GM12875 (cell line): ENCODE results near the gene LSAMP.
"Not testable (repeated sequence)": the region's sequence is repeated elsewhere in the genome, so short reads cannot be mapped to it uniquely, and the experiment has no call there.

ENCODE experiments used
- H3K4me3 ChIP-seq: one replicate; pipeline ENCODE4 v1.5.1; 2011; ENCODE audit warnings: low read depth, low read length, control low read depth
- CTCF ChIP-seq: IDR thresholded peaks from 2 replicates; pipeline ENCODE4 v1.5.1; 2011; ENCODE audit warnings: low read depth, mild to moderate bottlenecking, control low read depth, inconsistent platforms, low read length, moderate library complexity, borderline replicate concordance; ENCODE audit not compliant: insufficient read depth

The LSAMP gene

GRCh38 chr3:116230431-116231020 lies 214.8 kb downstream of the LSAMP start:
- no peak for TF ChIP-seq CTCF
- H3K4me3 ChIP-seq: no peak overlapping the region

GRCh38 chr3:116226266-116226665 lies 219.0 kb downstream of the LSAMP start:
- no peak overlapping the region for H3K4me3 ChIP-seq

GRCh38 chr3:116216761-116217160 lies 228.5 kb downstream of the LSAMP start:
- H3K4me3 ChIP-seq: no peak overlapping the region
- no peak for TF ChIP-seq CTCF

More at GRCh38 chr3:116226266-116226665, 219.0 kb downstream of the LSAMP start:
- no peak for TF ChIP-seq CTCF

- no peak for TF ChIP-seq CTCF
These were observed 233.4 kb downstream of the LSAMP start for GRCh38 chr3:116211901-116212300.

GRCh38 chr3:116208830-116209229 lies 236.5 kb downstream of the LSAMP start:
- H3K4me3 ChIP-seq: not testable (repeated sequence)

More at GRCh38 chr3:116211901-116212300, 233.4 kb downstream of the LSAMP start:
- H3K4me3 ChIP-seq: no peak overlapping the region

GRCh38 chr3:116200956-116201690 lies 244.2 kb downstream of the LSAMP start:
- no peak overlapping the region for H3K4me3 ChIP-seq
- TF ChIP-seq CTCF: no peak

GRCh38 chr3:116199063-116199462 lies 246.2 kb downstream of the LSAMP start:
- TF ChIP-seq CTCF: no peak
- H3K4me3 ChIP-seq: no peak overlapping the region
